A172 (cell line): Measurements from ENCODE around the gene CRIP3. TPM values are rescaled to one million over a fixed set of nuclear protein-coding genes. Genes with fewer than 3 reads are reported as not detected.

ENCODE experiments used
- total RNA-seq: library from RNA; depleted of rRNA; stranded (reverse); fragments of >200 nt; shearing (Covaris generic); gene quantifications from 2 replicates; pipeline ENCODE4 v1.2.3, GENCODE V29; 2014; rRNA removed

The CRIP3 gene
- total RNA-seq, 1 experiment from 2014 or later, result not detected

Other genes starting within 250 kb of the CRIP3 start
- gene MRPL2, start 249.4 kb downstream of the CRIP3 start, total RNA-seq, result 29.9 and 30.7 TPM in 2 replicates
- gene KLC4, start 249.2 kb downstream of the CRIP3 start, total RNA-seq, result 17.0 and 19.0 TPM in 2 replicates
- gene PTK7, start 232.5 kb downstream of the CRIP3 start, total RNA-seq, result 82.3 and 84.6 TPM in 2 replicates
- 15.7 and 18.0 TPM in 2 replicates for gene SRF, start 137.6 kb downstream of the CRIP3 start, total RNA-seq
- gene CUL9, start 126.6 kb downstream of the CRIP3 start, total RNA-seq, result 17.5 and 19.6 TPM in 2 replicates
- gene DNPH1, start 79.3 kb downstream of the CRIP3 start, total RNA-seq, result 120 and 173 TPM in 2 replicates
- gene TTBK1, start 65.3 kb downstream of the CRIP3 start, total RNA-seq, result not detected in 2 replicates
- gene SLC22A7, start 10.6 kb downstream of the CRIP3 start, total RNA-seq, result not detected in 2 replicates
- gene ZNF318, start 60.8 kb upstream of the CRIP3 start, total RNA-seq, result 7.7 and 11.0 TPM in 2 replicates
- gene ABCC10, start 118.7 kb upstream of the CRIP3 start, total RNA-seq, result 11.1 and 13.9 TPM in 2 replicates
- gene DLK2, start 146.7 kb upstream of the CRIP3 start, total RNA-seq, result 0.81 and 3.0 TPM in 2 replicates
- gene TJAP1, start 168.7 kb upstream of the CRIP3 start, total RNA-seq, result 10.9 and 14.3 TPM in 2 replicates
- gene LRRC73, start 201.5 kb upstream of the CRIP3 start, total RNA-seq, result 1.2 and 2.3 TPM in 2 replicates
- gene YIPF3, start 208.1 kb upstream of the CRIP3 start, total RNA-seq, result 122 and 155 TPM in 2 replicates
- 46.0 and 50.1 TPM in 2 replicates for gene POLR1C, start 208.3 kb upstream of the CRIP3 start, total RNA-seq